ENCODE data around the gene EXD1.

GRCh38 chr15:41219381-41219780 is 11.2 kb downstream of the EXD1 start:
- TF ChIP-seq POLR2AphosphoS5 (IDR thresholded peaks at IDR 0.05; ENCODE audit: low read depth, low read length): no peak
- TF ChIP-seq POLR2A (IDR thresholded peaks at IDR 0.05; ENCODE audit: low read depth, low read length): no peak
- TF ChIP-seq SPI1 (IDR thresholded peaks at IDR 0.05; ENCODE audit: low read depth, low read length): no peak
- no peak for TF ChIP-seq TAF1 (IDR thresholded peaks at IDR 0.05; ENCODE audit: low read depth, low read length)
- no peak for TF ChIP-seq PAX5 (IDR thresholded peaks at IDR 0.05; ENCODE audit: insufficient read depth, low read length, severe bottlenecking)
- TF ChIP-seq POU2F2 (IDR thresholded peaks at IDR 0.05; ENCODE audit: low read depth, low read length): no peak
